Mesenteric fat pad (tissue), 1 donor: ENCODE data around the gene SMYD1. TPM values are rescaled to one million over a fixed set of nuclear protein-coding genes. Genes with fewer than 3 reads are reported as not detected.

ENCODE experiments used
- DNase-seq: peaks from one replicate; pipeline ENCODE4 v3.0.0-alpha.2; 2020; ENCODE audit warnings: low spot score
- total RNA-seq: library from RNA; stranded (reverse); fragmentation: NEBNext Ultra II Directional; extraction: Animal tissue kit (Norgen Biotek cat#: 25700); gene quantifications from one replicate; pipeline ENCODE4 v1.2.1, GENCODE V29; 2021
- donor health status: DM: yes; HTN: yes; CAD: no.

Gene SMYD1
- total RNA-seq, 1 donor from 2014 or later: not detected

DNA sequence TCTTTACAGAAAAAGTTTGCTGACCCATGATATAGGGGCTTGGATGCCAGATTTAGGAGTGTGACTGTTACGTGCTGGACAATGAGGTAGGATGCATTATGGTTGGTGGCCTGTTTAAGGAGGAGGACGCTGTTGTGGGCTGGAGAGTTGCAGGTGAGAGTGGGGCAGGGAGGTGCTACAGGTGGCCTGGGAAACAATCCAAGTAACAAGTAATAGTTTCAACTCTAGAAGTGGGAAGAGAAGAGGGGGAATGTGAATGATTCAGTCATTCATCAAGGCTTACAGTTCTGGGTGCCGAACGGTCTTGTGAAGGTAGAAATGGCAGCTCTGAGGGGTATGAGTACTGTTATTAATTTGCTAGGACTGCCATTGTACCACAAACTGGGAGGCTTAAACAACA, 54.1 kb downstream of the SMYD1 start:
- peak; percentile 26 for DNase-seq

DNA sequence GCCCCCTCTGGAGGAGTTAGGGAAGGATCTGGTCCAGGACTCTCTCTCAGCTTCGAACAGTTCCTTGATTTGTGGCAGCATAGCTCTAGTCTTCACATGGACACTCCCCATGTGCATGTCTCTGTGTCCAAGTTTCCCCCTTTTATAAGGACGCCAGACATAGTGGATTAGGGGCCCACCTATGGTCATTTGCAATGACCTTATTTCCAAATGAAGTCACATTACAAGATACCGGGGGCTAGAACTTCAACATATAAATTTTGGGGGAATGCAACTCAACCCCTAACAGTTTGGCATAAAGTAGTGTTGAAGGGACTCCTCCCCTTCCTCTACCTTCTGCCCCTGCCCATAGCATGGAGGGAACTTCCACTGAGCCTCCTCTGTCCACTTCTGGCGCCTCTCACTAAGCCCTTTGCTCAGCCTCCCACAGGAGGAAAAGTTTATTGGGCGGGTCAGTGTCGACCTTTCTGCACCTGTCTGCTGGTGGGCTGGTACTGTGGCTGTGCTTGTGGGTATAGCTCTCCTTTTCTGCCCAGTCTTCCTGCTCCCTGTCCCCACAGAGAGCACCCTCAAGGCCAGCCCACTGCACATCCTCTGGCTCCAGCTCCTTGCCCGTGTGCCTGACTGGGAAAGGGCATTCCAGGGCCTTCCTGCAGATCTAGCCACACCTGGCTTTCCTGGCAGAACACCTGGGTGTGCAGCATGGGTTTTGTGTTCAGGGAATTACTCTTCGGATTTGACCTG, 54.7 kb downstream of the SMYD1 start:
- DNase-seq: no peak

DNA sequence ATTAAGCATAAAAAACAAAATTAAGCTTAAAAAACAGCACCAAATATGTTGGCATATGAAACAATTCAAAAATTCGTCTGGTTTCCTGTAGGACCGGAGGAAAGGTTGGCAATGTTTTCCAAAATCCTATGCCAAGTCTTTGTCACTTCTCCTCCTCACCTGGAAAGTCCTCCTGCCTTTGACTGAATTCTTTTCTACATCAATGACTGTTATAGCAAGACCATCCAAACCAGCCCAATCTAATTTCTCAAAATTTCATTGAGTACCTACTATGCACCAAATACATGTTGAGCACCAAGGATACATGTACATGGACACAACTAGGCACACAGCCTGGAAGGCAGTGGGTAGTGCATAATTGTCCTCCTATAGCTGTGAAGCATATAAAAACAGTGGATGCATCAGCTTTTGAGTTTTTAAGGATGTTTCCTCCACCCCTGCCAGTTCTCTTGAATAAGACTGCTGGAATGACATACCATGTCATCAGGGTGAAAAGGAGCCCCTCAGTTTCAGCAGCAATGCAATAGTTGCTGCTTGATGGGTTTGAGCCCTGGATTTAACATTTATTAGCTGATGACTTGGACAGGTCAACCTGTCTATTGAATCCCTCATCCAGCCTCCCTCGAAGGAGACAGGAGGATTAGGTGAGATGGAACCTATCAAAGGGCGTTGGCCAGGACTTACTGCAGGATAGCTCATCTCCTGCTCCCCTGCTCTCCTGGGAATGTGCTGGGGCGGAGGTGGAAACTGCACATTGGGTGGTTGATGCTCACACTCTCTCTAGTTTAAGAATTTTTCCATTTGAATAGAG, 55.7 kb downstream of the SMYD1 start:
- no peak for DNase-seq

DNA sequence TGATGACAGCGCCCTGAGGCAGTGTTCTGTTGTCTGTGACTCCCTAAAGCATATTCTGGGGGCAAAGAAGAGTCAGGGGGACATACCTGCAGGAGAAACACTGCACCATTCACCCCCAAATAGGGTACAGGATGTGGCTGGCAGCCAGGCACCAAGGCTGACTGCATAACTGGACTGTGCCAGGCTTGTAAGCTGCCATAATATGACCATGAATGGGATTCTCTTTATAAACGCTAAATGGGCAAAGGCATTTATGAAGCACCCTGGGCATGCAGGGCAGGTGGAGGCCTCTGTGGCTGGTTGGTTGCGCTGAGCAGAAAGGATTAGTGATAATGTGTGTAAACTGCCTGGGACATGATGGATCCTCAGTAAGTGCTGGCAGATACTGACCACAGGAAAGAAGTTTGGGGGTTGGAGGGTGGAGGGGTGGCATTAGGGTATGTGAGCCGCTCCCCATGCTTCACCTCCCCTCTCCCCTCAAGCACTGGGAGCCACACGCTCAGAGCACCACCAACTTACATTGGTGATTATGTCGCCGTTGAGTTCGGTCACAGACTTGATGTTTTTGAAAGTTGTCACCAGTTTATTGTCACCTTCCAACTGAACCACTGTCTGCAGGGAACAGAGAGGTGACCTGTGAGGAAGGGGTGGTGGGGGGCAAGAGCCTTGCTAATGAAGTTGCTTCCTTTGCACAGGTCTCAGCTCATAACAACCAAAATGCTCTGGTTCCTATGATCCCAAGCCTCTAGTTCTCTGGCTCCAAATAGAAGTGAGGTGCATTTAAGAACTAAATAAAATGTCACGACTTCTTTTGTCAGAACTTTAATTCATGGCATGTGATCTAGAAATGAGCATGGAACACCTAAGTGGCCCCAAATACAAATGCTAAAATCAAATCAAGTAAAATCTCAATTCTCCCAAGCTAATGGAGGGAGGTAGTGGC, 56.6 kb downstream of the SMYD1 start:
- DNase-seq: no peak

DNA sequence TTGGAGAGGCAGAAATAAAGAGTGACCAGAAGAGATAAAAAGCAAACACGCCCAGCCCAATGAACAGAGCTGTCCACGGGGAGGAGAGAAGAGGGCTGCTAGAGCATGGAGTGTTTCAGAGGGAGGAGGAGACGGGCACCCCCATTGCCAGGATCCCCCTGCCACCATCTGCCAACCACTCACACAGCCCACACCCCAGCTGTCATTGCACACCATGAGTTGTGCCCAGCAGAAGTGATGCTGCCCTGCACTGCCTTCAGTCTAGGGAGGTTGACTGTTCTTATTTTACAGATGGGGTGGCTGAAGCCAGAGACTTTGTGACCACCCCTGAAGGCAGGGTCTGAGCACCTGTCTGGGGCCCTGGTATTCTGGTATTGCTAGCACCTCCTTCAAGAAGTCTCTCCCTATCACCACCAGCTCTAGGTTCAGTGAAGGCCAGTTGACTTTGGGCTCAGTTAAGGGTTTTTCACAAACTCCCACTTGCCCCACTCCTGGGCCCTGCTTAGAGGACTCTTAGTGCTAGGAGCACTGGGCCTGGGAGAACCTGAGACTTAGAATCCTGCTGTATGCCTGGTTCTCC, 57.8 kb downstream of the SMYD1 start:
- DNase-seq: no peak

DNA sequence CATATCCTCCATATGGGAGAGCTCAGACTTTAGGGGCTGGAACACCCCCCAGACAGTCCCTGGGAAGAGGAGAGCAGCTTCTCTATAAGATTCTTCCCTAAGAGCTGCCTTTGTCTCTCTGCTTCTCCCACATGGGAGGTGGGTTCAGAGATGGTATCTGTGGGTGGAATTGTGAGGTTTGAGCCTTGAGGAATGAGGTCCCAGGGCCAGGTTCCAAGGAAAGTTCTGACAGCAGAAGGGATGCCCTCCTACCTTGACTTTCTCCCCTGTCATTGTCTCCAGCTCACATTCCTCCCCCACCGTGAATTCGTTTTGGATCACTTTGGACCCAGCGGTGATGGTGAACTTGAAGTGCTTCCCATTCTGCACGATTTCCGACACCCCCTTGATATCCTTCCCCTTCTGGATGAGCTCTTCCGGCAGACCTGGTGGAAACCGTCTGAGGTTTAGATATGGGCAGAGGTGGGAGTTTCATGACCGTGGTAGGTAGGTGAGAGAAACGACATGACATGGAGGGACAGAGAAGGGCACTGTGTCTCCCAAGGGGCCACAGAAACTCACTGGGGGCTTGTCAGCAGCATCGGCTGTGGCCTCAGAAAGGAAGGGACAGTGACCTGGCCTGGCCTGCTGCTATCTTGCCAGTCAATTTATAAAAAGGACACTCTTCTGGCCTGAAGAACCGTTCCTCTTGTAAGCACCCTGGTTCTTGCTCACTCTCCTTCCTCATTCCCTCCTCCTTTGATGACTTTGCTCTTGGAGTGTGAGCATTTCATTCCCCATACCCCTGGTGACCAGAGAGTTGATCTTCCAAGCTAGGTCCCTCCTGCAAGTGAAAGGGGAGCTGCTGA, 58.5 kb downstream of the SMYD1 start:
- no peak for DNase-seq

DNA sequence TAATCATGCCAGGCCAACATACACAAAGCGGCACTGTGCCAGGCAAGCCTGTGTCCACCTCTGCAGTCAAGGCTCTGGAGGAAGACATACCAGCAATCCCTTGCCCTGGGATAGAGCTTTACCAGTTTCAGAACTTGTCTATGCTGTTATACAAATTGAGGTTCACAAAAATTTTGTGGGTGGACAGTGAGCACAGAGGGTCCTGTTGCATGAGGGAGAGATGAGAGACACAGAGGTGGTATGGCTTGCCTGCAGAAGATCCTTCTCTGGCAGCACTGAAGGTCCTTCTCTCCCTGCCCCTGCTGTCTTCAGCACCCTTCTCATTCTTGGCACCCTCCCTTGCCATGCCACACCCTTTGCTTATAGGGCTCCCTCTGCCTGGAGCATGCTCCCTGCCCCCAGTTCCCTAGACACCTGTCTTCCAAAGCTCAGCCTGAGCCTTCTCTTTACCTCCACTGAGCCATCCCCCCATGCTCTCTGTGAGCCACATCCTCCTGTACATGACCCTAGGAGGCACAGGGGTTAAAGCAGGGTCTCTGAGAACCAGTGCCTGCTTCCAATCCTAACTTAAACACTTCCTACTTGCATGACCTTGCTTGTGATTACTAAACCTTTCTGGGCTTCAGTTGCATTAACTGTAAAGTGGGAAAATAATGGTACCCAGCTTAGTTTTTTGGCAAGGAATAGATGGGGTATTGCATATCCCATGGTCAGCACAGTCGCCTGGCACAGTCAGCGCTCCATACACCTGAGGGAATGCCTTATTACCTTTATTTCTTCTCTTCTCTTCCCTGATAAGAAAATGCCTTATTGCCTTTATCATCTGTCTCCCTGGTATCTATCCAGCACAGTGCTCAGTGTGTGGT, 59.4 kb downstream of the SMYD1 start:
- DNase-seq: no peak

DNA sequence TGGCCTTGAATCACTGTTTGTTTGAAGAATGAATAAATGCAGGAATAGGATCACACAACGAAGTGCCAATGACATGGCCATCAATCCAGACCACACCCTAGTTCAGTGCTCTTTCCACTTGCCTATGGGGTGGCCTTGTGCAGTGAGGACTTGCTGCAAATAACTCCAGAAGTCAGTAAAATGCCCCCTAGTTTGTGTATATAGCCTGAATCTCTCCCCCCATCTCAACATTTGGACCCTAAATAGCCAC, 59.9 kb downstream of the SMYD1 start:
- DNase-seq: no peak

DNA sequence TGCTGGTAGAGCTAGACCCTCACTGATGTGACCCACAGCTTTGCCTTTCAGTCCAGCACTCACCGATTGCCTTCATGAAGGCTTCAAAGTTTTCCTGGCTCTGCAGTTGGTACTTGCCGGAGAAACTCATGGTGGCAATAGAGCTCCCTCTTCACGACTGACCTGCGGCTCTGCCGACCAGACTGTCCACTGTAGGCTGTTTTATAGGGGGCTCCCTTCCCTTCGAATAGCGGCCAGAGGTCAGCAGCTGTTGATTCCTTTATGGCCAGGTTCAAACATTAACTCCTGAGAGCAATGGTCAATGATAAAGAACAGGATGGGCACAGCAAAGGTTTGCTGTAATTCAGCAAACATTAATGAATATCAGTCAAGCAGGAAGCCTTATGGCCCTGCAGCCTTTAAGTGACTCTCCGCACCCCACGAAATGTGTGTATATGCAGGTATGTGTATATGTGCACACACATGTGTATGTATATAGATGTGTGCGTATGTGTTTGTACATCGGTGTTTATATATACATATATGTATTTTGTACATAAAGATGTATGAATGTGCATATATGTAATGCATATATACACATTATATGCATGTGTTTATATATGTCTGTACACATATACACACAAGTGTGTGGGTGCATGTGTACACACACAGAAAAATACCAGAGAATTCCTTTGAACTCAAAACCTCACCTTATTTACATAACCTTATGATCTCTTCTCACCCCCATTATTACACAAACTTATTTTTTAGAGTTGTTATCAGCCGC, 60.4 kb downstream of the SMYD1 start, which contains the start of gene FABP1:
FABP1 (minus strand) TSS at position 175 of the 766 bp plus-strand sequence; CDS start at position 130, 45 bp downstream.
- DNase-seq: no peak

DNA sequence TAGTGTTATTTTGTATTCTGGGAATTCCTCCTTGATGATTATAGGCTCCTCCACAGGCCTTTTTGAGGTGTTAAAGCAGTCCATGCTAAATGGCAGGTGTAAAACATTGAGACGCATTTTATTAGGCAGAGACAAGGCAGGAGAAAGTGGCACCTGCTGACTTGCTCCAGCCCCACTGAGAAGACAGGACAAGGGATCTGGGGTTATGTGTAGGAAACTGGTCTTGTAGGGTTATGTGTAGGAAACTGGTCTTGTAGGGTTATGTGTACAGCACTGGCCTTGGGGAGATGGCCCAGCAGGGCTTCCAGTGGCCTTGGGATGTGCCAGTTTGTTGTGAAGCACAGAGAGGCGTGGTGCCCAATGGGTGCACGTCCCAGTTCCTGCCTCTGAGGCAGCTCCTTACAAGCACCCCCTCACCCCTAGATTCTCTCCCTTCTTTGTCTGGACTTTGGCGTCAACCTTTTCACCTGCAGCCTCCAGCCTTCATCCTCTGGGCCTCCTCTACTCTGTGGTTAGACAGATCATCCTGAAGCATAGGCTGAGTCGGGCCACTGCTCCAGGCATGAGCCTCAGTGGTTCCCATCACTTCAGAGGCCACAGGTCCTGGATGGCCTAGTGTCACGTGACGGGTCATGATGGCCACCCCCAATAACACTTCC, 61.2 kb downstream of the SMYD1 start:
- no peak for DNase-seq

DNA sequence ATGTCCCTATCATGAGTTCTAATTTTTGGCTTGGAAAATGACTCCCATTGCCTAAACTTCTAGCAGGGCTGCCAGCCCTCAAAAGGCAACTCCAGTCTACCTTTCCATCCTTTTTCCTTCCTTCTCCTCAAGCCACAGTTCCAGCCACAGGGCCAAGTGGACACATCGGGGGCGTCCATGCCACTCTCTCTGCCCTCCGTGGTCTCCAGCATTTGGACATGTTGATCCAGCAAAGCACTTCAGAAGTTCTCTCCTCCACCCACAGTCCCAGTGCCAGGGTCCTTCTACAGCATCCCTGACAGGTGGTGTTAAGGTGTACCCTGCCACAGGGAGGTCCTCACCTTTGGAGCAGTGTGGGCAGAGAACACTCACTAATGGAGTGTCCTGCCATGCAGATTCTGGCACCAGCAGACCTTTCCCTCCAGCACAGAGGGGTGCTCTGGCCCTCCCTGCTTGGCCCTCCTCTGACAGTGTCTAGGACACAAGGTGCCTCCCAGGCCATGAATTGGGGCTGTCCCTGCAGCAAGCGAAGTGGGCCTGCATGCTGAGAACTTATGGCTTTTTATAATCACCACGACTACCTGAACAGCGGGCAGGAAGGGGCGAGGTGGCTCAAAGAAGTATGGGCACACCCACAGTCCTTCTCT, 61.8 kb downstream of the SMYD1 start:
- DNase-seq: no peak

DNA sequence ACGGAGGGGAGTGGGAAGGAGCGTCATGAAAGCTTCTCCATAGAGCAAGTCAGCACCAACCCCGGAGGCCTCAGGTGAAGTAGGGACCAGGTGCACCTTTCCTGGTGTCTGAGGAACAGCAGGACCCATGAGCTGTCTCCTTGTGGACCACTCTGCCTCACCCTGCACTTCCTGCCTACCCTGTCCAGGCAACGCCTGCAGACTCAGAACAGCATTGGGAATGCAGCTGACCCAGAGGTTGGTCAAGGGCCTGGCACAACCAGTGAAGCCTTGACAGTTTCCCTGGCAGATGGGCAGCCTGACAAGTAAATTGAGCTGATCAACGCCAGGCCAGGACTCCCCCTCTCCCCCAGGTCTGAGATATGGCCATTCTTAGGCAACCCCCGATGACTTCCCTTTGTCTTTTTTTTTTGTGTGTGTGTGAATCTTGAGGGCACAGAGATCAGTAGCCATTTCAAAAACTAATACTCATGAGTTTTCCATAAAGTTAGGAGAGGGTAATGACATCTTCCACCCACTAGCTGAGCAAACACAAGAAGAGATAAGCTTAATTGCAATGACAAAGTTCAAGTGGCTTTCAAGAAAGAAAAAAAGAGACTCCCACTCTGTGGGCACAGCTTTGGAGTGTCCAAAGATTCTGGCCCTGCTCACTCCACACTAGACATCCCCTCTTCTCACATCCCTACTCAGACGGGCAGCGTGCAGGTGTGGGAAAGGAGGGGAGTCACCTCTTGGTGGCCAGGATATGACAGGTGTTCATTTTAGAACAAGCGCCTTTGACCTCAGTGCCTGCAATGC, 63.8 kb downstream of the SMYD1 start:
- no peak for DNase-seq

DNA sequence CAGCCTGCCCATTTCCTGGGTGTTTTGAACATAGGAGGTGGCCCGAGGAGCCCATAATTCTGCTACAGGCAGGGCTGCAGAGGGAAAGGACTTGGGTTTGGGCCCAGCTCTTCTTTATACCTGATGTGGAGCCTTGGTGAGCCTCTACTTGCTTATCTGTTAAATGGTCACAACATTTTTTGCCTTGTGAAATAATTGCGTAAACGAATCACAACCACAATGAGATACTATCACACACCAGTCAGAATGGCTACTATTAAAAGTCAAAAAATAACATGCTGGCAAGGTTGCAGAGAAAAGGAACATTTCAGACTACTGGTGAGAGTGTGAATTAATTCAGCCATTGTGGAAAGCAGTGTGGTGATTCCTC, 64.4 kb downstream of the SMYD1 start:
- DNase-seq: no peak

DNA sequence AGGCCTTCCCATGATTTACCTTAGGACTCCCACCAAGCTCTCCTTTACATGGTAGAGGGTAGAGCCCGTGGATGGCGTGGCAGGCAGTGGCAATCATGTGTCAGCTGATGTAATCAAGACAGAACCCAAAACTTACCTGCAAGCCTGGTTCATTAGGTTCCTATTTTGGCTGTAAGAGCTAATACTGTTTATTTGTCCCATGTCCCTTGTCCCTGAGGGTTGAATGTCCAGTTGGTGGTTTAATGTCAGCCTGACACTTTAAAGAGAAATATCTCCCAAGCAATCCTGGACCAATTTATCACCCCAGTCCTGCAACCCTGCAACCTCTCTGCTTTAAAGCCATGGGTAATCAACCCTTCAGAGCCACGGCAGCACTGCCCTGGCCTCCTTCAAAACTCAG, 66.2 kb downstream of the SMYD1 start:
- DNase-seq: no peak

DNA sequence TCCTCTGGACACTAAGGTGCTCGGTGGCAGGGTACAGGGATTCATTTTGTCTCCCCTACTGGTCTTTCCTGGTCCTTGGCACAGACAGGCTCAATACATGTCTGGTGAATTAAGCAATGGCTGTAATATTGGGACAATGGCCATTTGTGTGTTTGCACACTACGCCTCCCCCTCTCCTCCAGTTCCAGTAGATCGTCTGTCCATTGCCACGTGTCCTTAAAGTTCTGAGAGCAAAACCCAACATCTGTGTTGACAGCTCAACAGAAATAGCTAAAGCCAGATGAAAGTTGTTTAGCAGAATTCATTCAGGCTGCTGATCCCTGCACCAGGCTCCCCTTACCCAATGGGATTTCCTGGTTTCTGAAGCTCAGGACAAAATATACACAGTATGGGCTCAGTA, 69.2 kb downstream of the SMYD1 start:
- DNase-seq: no peak

DNA sequence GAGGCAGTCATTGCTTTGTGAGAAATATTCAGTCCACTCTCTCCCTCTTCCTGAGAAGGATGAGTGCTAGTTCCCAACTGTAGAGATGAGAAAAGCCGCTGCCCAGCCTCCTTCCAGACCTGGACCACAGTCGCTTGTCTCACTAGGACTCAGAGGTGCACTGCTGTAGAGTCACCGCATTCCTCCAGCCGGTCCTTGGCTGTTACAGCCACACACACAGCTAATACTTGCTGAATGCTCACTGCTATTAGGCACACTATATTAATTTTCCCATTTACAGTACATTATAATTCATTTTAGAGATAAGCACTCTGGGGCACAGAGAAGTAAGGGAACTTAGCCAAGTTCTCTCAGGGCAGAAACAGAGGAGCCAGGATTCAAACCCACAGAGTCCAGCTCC, 70.2 kb downstream of the SMYD1 start:
- DNase-seq: no peak

DNA sequence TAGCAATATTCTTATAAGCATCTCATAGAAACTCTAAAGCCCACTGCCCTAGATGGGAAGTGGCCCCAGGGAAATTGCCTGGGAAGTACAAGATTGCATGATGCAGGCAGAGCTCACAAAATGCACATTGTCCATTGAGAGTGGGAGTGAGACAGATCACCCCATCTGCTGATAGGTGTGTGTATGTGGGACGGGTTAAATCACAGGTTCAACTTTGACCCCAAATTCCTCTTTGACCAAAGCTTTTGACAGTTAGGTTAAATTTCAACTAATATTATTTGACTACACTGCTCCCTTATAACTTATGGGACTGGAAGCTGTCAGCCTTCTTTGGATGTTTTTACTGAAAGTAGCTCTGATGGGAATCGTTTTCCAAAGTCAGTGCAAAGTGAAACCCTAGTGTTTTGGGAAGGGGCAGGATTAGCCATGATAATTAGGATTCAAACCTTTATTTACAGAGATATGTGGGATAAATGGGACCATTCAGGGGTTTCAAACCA, 71.6 kb downstream of the SMYD1 start:
- no peak for DNase-seq
